VCaP (cell line): ENCODE measurements around the gene PFKP.

Experiments
- H3K27ac ChIP-seq: fragments of 450-650 bp; 2 replicates; pipeline ENCODE4 v1.5.1; 2017
- TF ChIP-seq, protein P1 (sequence below): fragments of 450-650 bp; conservative IDR thresholded peaks from 2 replicates; pipeline ENCODE4 v1.5.1; 2017; ENCODE audit warnings: mild to moderate bottlenecking, moderate library complexity

The PFKP gene

DNA sequence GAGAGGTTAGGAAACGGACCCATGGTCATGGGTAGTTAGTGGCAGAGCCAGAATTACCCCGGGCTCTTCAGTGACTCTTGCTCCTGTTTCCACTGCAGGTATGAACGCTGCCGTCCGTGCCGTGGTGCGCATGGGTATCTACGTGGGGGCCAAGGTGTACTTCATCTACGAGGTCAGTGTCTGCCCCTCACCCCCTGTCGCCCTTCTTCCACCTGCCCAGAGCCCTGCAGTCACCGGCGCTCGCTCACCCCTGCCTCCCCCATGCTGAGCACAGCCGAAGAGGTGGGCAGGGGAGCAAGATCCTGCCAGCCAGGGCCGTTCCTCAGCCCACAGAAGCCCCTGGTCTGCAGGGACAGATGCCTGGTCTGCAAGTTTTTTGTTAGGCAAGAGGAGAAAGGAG, 14.9 kb downstream of the PFKP start:
- TF ChIP-seq, protein P1, sequence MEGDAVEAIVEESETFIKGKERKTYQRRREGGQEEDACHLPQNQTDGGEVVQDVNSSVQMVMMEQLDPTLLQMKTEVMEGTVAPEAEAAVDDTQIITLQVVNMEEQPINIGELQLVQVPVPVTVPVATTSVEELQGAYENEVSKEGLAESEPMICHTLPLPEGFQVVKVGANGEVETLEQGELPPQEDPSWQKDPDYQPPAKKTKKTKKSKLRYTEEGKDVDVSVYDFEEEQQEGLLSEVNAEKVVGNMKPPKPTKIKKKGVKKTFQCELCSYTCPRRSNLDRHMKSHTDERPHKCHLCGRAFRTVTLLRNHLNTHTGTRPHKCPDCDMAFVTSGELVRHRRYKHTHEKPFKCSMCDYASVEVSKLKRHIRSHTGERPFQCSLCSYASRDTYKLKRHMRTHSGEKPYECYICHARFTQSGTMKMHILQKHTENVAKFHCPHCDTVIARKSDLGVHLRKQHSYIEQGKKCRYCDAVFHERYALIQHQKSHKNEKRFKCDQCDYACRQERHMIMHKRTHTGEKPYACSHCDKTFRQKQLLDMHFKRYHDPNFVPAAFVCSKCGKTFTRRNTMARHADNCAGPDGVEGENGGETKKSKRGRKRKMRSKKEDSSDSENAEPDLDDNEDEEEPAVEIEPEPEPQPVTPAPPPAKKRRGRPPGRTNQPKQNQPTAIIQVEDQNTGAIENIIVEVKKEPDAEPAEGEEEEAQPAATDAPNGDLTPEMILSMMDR, result no peak

DNA sequence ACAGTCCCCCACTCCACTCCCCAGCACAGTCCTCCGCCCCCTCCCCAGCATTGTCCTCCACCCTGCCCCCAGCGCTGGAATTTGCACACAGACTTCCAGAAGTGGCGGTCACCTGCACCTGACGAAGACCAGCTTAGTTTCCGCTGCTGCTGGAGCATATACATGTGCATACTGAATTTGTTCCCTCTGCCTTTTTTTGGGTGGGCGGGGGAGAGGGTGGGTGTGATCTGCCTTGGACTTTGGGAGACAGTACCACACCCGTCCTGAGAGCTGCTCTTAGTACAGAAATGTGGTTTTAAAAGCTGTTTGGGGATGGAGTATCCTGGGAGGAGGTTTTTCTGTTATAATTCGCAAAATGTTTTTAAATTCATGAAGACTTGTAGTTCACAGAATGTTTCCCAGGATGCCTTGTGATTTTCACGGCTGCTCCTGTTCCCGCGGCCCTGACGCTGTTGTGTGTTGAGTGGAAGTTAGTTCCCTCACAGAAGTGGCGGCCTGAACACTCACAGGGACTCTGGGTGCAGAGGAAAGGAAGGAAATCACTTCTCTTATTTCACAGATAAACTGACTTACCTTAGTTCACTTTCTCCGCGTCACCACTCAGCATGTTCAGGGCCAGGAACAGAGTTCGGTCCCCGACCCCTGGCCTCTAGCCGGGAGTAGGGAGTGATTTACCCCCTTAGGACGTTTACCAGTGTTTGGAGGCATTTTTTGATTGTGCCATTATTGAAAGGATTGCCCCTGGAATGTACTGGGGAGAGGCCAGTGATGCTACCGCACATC, 18.6 kb downstream of the PFKP start:
- TF ChIP-seq, protein P1, result no peak

More for the DNA sequence above, 14.9 kb downstream of the PFKP start:
- no peak overlapping the region for H3K27ac ChIP-seq

DNA sequence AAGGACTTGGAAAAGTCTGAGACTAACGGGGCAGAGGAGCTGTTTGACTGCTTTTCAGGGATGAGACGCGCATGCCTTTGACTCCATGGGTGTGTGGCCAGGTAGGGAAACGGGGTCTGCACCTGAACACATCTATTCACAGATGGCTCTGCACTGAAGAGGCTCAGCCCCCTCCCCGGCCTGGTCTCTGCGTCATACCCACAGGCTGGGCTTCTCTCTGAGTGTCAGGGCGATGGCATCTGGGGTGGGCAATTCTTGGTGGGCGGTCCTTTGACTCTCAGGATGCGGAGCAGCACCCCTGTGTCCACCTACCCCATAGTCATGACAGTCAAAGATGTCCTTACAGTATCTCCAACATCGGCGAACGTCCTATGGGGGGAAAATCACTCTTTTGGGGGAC, 23.0 kb downstream of the PFKP start:
- TF ChIP-seq, protein P1, result no peak
- H3K27ac ChIP-seq, result peak overlapping the region; percentile 62

More for the DNA sequence above, 18.6 kb downstream of the PFKP start:
- H3K27ac ChIP-seq, result no peak overlapping the region

DNA sequence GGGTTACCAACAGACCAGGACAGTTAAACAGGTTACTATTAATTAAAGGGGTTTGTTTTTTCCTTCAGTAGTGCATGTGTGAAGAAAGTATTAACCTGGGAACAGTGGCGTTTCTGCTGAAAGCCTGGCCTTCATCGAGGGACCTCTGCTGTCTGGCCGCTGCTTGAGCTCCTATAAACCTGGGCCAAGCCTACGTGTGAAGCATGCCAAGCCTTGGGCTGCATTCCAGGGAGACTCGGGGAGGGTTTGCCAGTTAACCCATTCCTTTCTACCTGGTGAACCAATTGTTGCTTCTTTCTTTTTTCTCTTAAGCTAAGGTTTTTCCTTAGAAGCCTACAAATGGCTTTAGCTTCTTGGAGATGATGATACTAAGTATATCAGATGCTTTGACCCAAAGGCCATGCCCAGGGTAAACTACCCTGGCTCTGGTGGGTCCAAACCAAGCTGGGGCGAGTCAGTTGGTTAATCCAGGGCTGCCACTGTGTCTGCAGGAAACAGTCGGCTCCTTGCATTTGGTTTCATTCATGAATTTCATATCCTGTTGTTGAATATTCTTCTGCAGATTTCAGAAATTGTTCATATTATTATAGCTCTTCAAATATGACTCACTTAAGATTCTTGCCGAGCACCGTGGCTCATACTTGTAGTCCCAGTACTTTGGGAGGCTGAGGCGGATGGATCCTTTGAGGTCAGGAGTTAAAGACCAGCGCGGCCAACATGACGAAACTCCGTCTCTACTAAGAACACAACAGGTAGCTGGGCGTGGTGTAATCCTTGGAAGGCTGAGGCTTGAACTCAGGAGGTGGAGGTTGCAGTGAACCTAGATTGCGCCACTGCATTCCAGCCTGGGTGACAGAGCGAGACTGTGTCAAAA, 23.8 kb downstream of the PFKP start:
- TF ChIP-seq, protein P1, result no peak
- H3K27ac ChIP-seq, result peak overlapping the region; percentile 62

DNA sequence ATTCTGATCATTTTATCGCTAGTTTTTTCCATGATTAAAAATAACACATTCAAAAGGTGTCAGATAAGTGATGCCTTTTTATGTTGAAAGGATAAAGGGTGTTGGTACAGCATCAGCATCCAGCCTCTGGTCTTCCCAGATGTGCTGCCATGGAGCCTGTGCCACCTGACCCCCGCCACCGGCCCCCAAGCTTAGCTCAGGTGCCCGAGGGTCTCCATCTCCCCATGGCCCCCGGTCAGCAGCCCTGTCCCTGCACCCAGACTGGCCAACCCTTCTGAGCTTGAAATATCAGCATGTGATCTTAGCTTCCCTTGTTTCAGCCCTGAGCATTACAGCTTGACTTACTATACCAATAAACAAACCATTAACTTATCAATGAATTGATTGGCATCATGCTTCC, 24.6 kb downstream of the PFKP start:
- TF ChIP-seq, protein P1, result no peak
- H3K27ac ChIP-seq, result no peak overlapping the region

DNA sequence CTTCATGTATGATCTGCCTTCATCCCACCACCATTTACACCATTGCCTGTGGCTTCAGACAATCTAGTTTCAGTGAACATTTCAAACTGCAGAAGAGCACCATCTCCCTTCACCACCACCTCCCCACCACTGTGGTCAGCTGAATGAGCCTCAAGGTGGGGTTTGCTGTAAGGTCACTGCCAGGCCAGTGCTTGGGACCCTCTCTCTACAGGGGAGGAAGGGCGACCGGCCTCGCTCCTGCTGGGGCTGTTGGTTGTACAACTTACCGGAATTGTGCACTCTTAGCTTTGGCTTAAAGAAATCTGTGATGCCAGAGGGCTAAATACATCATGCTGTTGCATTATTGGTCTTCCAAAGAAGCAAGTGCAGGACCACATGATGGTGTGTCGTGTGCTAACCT, 26.6 kb downstream of the PFKP start:
- TF ChIP-seq, protein P1, result no peak
- H3K27ac ChIP-seq, result no peak overlapping the region

DNA sequence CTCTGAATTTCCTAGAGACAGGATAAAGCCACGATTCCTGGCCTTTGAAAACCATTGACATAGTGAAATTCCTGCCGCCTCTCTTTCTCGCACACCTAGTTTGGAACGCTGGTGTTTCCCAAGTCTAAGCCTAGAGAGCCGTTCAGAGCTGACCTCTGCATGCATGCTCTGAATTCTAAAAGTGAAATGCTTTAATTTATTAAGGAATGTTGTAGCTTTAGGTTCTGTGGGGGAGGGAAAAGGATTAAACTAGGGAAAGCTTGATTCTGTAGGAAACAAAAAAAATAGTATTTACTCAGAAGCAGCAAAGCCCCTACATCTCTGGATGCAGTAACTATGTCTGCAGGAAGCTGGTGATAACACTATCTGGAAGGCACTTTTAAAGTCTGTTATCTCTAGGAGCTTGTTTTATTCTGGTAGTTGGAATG, 27.3 kb downstream of the PFKP start:
- H3K27ac ChIP-seq, result no peak overlapping the region

More for the DNA sequence above, 27.3 kb downstream of the PFKP start:
- TF ChIP-seq, protein P1, result no peak
